ENCODE results near the gene MARCHF3.
"Not testable (repeated sequence)": the region's sequence is repeated elsewhere in the genome, so short reads cannot be mapped to it uniquely, and the experiment has no call there.

Gene MARCHF3

GRCh38 chr5:127046343-127047072 is 16.1 kb upstream of the MARCHF3 start:
- DNase-seq (ENCODE audit: low read depth): no peak

DNA sequence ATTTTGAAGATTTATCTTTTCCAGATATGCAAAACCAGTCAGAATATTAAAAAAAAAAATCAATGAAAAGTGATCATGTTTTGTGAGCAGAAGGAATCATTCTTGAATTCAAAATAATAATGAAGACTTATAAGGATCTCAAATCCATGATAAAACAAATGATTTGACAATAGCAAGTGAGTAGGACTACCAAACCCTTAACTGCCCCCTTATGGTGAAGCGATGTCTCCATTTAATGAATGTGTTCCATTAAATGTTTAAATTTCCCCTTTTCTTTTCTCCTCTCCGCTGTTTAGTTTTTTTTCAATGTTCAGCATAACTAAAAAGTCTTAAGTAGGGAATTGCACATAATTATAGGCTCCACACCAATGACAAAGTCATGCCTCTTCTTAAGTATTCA is 12.2 kb upstream of the MARCHF3 start:
- peak; percentile 41 for DNase-seq (ENCODE audit: low read depth)

- DNase-seq (ENCODE audit: low read depth): no peak
Observed at GRCh38 chr5:127041571-127041970, 11.2 kb upstream of the MARCHF3 start.

DNA sequence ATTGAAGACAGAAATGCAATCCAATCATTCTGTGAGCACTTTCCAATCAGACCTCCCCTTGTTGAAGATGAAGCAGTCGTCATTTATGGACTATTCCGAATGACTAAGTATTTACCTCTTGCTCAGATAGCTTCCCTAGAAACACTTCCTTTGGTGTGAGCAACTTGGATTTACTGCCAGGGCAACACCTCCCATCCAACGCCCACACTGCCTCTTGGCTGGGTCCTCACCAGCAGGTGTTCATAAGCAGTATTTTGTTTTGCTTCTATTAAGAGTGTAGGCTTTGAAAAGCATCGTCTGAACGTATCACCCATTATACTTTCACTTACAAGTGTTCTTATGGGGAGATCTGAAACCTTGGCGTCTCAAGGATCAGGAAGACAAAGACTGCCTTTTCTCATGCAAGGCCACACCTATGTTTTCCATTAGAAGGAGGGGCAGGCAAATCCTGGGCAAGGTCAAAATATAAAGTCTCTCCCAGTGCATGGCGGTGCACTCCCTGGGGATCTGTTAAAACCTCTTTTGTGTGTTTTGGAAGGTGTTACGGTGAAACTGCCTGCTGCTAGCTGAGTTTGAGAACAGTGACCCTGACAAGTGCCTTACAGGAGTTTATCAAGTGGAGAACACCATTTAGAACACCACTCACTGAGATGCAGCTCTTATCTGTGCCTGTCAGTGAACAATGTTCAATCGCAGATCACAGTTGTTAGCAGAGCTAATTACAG is 10.6 kb upstream of the MARCHF3 start:
- DNase-seq (ENCODE audit: low read depth): no peak

DNA sequence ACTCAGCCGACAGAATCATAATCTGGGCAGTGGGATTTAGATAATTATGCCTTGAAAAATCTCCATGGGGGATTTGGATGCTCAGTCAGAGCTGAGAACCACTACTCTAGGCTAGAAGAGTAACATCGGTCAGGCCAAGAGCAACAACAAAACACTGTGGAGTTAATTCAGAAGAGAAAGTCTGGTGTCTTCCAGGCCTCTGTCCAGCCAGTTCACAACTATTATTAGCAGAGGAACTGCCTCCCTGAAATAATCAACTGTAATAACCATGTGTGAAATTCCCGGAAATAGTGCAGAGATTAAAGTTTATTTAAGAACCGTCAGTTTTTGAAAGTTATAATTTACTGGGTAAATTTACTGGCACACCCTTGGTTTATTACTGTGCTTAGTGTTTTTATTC is 8.2 kb upstream of the MARCHF3 start:
- no peak for DNase-seq (ENCODE audit: low read depth)

DNA sequence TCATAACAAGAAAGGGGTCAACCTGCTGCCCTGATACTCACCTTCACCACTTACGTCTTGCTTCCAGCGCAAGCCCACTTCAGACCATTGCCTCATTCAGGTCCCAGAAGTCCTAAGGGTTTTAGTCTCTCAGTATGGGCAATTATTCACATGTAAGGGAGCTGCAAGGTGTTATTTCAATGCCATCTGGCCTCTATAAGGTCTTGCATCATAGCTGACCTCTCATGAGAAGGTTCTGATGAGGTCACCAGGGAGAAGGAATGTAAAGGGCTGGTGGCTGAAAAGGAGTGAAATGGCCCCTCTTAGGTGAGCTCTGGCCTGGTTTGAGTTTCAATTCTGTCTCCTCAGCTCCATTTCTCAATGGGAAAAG is 1.5 kb upstream of the MARCHF3 start:
- no peak for DNase-seq (ENCODE audit: low read depth)

DNA sequence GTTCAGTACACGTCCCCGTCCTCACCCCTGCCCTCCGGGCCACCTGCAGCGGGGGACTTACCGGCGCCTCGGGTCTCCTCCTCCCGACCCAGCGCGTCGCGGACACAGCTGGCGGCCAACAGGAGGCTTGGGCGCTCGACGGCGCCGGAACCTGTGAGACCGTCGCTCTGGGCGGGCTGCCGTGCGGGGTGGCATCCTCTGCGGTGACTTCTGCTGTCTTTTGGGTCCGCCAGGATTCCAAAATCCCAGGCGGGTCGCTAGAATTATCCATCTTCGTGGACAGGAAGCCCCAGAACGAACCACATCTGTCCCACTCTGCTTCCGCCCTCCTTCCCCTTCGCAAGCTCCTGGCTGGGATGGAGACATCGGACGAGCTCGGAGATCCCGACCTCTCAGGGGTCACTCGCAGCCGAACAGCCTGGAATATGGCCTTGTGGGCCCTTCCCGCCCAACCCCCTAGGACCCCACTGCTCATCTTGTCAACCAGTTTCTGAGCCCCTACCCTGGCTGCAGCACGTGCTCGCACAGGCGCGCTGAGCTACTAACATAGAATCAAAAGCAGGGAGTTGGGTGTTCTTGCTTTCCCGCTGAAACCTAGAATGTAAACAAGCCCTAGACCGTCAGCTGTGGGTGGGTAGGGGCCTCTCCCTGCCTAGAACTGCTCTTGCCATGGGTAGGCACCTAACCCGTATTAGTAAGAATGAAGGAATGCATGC is 947 bp upstream of the MARCHF3 start:
- no peak for DNase-seq (ENCODE audit: low read depth)

GRCh38 chr5:127029581-127030258 is 638 bp downstream of the MARCHF3 start:
- DNase-seq (ENCODE audit: low read depth): peak; percentile 71

GRCh38 chr5:127028822-127029457 is 1.4 kb downstream of the MARCHF3 start:
- DNase-seq (ENCODE audit: low read depth): no peak

DNA sequence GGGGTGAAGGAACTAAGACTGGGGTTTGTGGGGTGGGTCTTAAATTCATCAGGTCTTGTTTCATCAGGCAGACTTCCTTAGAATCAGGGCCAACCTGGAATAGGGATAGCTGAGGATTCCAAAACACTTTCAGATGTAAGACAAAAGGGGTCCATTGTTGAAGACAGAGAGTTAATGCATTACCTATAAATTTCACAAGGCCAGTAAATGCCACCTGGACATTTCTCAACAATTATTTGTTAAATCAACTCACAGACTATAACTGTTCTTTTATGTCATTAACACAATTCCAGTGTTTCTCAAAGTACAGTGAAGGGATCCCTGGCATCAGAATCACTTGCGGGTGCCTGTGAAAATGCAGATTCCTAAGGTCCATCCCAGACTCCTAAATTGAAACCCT is 2.8 kb downstream of the MARCHF3 start:
- DNase-seq (ENCODE audit: low read depth): no peak

DNA sequence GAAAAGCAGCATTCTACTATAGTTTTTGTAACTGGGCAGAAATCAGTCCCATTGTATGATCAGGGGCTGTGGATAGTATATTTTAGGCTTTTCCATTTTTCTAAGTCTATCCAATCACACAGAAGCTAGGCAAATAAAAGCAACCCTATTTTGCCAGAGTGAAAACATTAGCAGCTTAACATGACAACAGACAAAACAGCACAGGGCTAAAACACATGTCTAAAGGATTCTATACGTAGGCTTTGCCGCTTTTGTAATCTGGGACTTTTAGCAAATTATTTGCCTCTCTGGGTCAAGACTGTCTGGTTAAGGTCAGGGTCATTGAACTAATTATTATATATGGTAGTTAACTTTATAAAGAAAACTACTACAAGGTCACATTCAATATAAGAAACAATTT is 4.2 kb downstream of the MARCHF3 start:
- no peak for DNase-seq (ENCODE audit: low read depth)

- DNase-seq (ENCODE audit: low read depth): no peak
Observed at GRCh38 chr5:127025467-127025866, 4.9 kb downstream of the MARCHF3 start.

GRCh38 chr5:127024821-127025220 is 5.5 kb downstream of the MARCHF3 start:
- DNase-seq (ENCODE audit: low read depth): no peak

DNA sequence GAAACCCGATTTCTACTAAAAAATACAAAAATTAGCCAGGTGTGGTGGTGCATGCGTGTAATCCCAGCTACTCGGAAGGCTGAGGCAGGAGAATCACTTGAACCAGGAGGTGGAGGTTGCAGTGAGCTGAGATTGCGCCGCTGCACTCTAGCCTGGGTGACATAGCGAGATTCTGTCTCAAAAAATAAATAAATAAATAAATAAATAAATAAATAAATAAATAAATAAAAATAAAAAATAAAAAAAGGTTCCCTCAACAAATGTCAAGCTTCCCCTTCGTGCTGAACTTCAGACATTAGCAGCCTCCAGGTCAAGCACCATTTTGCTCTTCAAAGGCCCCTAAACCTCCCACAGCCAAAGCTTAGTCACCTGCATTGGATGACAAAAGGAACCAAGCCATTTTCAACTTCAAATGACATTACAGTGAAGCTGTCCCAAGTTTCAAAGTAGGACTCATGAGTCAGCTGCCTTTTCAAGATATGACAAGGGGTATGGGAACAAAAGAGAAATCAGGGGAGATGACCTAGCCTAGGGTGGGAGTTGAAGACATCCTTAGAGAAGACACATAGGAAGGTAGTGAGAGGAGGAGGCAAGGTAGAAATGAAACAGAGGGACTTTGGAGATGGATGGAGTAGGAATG is 6.7 kb downstream of the MARCHF3 start:
- DNase-seq (ENCODE audit: low read depth): not testable (repeated sequence)

- DNase-seq (ENCODE audit: low read depth): no peak
Observed at GRCh38 chr5:127022846-127023245, 7.5 kb downstream of the MARCHF3 start.

DNA sequence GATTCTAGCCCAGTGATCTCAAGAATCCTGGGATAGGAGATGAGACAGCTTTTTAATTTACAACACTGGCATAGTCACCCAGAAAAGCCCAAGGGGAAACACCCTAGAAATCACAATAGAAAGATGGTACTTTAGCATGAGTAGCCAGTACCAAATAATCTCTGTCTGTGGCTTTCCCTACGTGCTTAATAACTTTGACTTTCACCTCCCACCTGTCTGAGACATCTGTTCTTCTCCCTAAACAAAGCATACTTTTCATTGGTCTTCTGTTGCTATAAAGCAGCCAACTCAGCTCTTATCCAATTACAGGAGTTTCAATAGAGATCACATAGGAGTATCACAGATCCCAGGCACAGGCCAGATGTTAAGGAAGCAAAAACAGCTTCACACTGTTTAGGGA is 10.4 kb downstream of the MARCHF3 start:
- no peak for DNase-seq (ENCODE audit: low read depth)

- DNase-seq (ENCODE audit: low read depth): not testable (repeated sequence)
Observed at GRCh38 chr5:127016722-127017121, 13.6 kb downstream of the MARCHF3 start.

- DNase-seq (ENCODE audit: low read depth): no peak
Observed at GRCh38 chr5:127015716-127016115, 14.6 kb downstream of the MARCHF3 start.

DNA sequence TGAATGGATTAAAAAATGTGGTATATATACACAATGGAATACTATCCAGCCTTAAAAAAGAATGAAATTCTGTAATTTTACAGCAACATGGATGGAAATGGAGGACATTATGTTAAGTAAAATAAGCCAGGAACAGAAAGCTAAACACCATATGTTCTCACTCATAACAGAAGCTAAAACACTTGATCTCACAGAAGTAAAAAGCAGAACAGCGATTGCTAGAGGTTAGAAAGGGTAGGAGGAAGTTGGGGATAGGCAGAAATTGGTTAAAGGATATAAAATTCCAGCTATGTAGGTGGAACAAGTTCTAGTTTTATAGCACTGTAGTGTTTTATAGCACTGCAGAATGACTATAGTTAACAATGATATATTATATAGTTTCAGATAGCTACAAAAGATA is 15.8 kb downstream of the MARCHF3 start:
- DNase-seq (ENCODE audit: low read depth): no peak

DNA sequence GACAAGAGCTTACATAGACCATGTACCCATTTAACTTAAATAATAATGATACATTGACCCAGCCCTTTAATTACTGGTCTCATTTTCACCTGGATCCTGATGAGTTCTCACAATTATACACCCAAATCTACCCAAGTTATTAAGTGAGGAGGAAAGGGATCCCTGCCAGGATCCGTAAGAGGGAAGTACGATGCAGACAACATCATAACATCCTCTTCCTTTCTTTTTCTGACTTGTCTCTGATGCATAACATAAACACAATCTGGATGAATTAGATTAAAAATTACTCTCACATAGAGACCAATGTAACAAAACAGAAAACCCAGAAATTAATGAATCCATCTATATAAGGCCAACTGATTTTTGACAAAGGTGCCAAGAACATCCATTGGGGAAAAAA is 17.0 kb downstream of the MARCHF3 start:
- no peak for DNase-seq (ENCODE audit: low read depth)

DNA sequence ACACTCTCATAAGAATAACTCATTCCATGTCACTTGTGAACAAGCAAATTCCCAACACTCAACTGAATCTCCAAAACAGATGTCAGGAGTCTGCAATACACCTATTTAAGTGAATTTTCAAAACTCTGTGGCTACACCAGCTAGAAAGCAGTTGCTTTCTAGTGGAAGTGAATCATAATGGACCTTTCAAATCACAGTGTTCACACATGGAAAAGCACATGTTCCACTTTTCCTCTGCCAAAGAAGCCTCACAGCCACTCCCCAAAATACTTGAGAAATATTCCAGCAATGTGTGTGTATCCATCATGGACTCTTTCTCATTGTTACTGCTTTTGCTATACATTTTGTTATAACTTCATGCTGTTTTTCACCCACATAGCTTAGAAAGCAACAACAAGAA is 17.4 kb downstream of the MARCHF3 start:
- DNase-seq (ENCODE audit: low read depth): peak; percentile 50

Data from fibroblast of gingiva (primary cell).